Activated CD4-positive, alpha-beta memory T cell treated with anti-CD3 and anti-CD28 coated beads for 36 hours (primary cell): ENCODE data around the gene HOXB4. TPM values are rescaled to one million over a fixed set of nuclear protein-coding genes. Genes with fewer than 3 reads are reported as not detected.

Experiments used
- total RNA-seq, 2 experiments: library from RNA; stranded (reverse); gene quantifications; one replicate each; pipeline ENCODE4 v1.2.3, GENCODE V29; 2021

The HOXB4 gene
- total RNA-seq, 2 experiments from 2014 or later, result 2.3 TPM

Other genes with a start within 250 kb of the HOXB4 start
- 10 to 100 TPM; 71.7 to 77.6 TPM for gene SKAP1, start 148.1 kb downstream of the HOXB4 start, total RNA-seq
- not detected for gene HOXB1, start 47.3 kb downstream of the HOXB4 start, total RNA-seq
- 10 to 100 TPM; 13.3 to 16.8 TPM for gene HOXB2, start 33.2 kb downstream of the HOXB4 start, total RNA-seq
- gene HOXB3, start 11.9 kb upstream of the HOXB4 start, total RNA-seq, result 1 to 10 TPM; 2.6 TPM
- not detected for gene HOXB5, start 15.4 kb upstream of the HOXB4 start, total RNA-seq
- gene HOXB6, start 26.6 kb upstream of the HOXB4 start, total RNA-seq, result under 1 TPM; 0.21 to 0.22 TPM
- under 1 TPM; 0.36 to 0.44 TPM for gene HOXB7, start 32.7 kb upstream of the HOXB4 start, total RNA-seq
- not detected for gene HOXB8, start 36.9 kb upstream of the HOXB4 start, total RNA-seq
- gene HOXB9, start 48.0 kb upstream of the HOXB4 start, total RNA-seq, result 1 to 10 TPM; 1.4 to 1.5 TPM
- not detected for gene PRAC1, start 144.2 kb upstream of the HOXB4 start, total RNA-seq
- gene PRAC2, start 144.8 kb upstream of the HOXB4 start, total RNA-seq, result not detected
- gene HOXB13, start 150.4 kb upstream of the HOXB4 start, total RNA-seq, result not detected
- not detected for gene TTLL6, start 238.9 kb upstream of the HOXB4 start, total RNA-seq